Gastroesophageal sphincter (tissue), 4 donors: ENCODE results near the gene ADD2. TPM values are rescaled to one million over a fixed set of nuclear protein-coding genes. Genes with fewer than 3 reads are reported as not detected.

Source experiments
- ATAC-seq: fragments of 150-250 bp; one replicate; pipeline ENCODE4 v1.9.1; 2016; ENCODE audit warnings: mild to moderate bottlenecking, moderate library complexity
- H3K27ac ChIP-seq, 4 donors: fragments of 200-600 bp; sonication (generic) in 3 of 4; 1 replicate in 3 of 4; 2 replicates in 1 of 4; pipeline ENCODE4 v1.5.1; 2016 to 2019
- H3K27me3 ChIP-seq: fragments of 200-600 bp; sonication (generic); one replicate; pipeline ENCODE4 v1.5.1; 2019
- H3K36me3 ChIP-seq, 2 donors: fragments of 200-600 bp; sonication (generic); one replicate each; pipeline ENCODE4 v1.5.1; 2019; ENCODE audit warnings: control low read depth in 1 of 2
- H3K4me1 ChIP-seq, 3 donors: fragments of 200-600 bp; sonication (generic); 1 replicate in 2 of 3; 2 replicates in 1 of 3; pipeline ENCODE4 v1.5.1; 2016 to 2019; ENCODE audit warnings: control low read depth in 2 of 3
- H3K4me3 ChIP-seq, 2 donors: fragments of 200-600 bp; sonication (generic); one replicate each; pipeline ENCODE4 v1.5.1; 2019; ENCODE audit warnings: mild to moderate bottlenecking in 1 of 2, moderate library complexity in 1 of 2
- H3K9me3 ChIP-seq, 3 donors: fragments of 200-600 bp; sonication (generic); one replicate each; pipeline ENCODE4 v1.5.1; 2017 to 2019; ENCODE audit warnings: control low read depth in 2 of 3
- EP300 ChIP-seq: sonication (generic); formaldehyde crosslinking; IDR thresholded peaks from one replicate; pipeline ENCODE4 v1.6.1; 2017; ENCODE audit warnings: antibody characterized with exemption, mild to moderate bottlenecking
- POLR2A ChIP-seq, 2 donors: fragments of 450-650 bp; IDR thresholded peaks; one replicate each; pipeline ENCODE4 v1.6.1; 2017; ENCODE audit warnings: antibody characterized with exemption in 2 of 2, mild to moderate bottlenecking in 2 of 2, moderate library complexity in 1 of 2
- POLR2AphosphoS5 ChIP-seq: sonication (generic); formaldehyde crosslinking; IDR thresholded peaks from one replicate; pipeline ENCODE4 v1.6.1; 2017; ENCODE audit warnings: antibody characterized with exemption
- WGBS, 2 donors: methylation state at CpG; one replicate each; pipeline ENCODE4 v1.1.5; 2018; ENCODE audit warnings: low coverage in 1 of 2; 5-methylcytosine and 5-hydroxymethylcytosine counted together
- total RNA-seq, 4 donors: library from RNA; depleted of rRNA; stranded (reverse); fragments of >200 nt; gene quantifications; one replicate each; pipeline ENCODE4 v1.1.0, GENCODE V29; 2016
- TF ChIP-seq, protein P1 (sequence below), 4 experiments: fragments of 200-600 bp in 2 of 4; fragments of 450-650 bp in 2 of 4; sonication (generic) in 1 of 4; IDR thresholded peaks; one replicate each; pipeline ENCODE4 v1.5.1; 2017 to 2019; ENCODE audit warnings: antibody characterized with exemption in 4 of 4, mild to moderate bottlenecking in 2 of 4, moderate library complexity in 2 of 4

ADD2 gene
- total RNA-seq, 4 donors from 2014 or later = 2.4 to 7.8 (median 3.6) TPM

GRCh38 chr2:70789304-70790135 lies 21.5 kb upstream of the ADD2 start:
- peak overlapping the region in 1 of 2 donors; percentile 39 for H3K4me3 ChIP-seq
- no peaks in the 10 kb centered on the region for H3K9me3 ChIP-seq
- peaks cover 0 to 15% (median 11%) of the 10 kb centered on the region in 3 donors for H3K4me1 ChIP-seq
- H3K36me3 ChIP-seq = no peaks in the 10 kb centered on the region
- H3K27ac ChIP-seq = no peak overlapping the region
- H3K27me3 ChIP-seq = peaks cover 87% of the 10 kb centered on the region
- TF ChIP-seq, protein P1, sequence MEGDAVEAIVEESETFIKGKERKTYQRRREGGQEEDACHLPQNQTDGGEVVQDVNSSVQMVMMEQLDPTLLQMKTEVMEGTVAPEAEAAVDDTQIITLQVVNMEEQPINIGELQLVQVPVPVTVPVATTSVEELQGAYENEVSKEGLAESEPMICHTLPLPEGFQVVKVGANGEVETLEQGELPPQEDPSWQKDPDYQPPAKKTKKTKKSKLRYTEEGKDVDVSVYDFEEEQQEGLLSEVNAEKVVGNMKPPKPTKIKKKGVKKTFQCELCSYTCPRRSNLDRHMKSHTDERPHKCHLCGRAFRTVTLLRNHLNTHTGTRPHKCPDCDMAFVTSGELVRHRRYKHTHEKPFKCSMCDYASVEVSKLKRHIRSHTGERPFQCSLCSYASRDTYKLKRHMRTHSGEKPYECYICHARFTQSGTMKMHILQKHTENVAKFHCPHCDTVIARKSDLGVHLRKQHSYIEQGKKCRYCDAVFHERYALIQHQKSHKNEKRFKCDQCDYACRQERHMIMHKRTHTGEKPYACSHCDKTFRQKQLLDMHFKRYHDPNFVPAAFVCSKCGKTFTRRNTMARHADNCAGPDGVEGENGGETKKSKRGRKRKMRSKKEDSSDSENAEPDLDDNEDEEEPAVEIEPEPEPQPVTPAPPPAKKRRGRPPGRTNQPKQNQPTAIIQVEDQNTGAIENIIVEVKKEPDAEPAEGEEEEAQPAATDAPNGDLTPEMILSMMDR (IDR thresholded peaks at IDR 0.05) = peak in 3 of 4 experiments; percentile 23 to 58 (median 29)
- TF ChIP-seq EP300 = no peak
- peak; percentile 48 for ATAC-seq
- WGBS, 2 donors = 5 to 6% methylated on average over 16 to 21 of the region's 33 CpGs

GRCh38 chr2:70785137-70785911 lies 17.3 kb upstream of the ADD2 start:
- H3K36me3 ChIP-seq = no peaks in the 10 kb centered on the region
- no peak for ATAC-seq
- no peaks in the 10 kb centered on the region for H3K9me3 ChIP-seq
- H3K4me3 ChIP-seq = no peak overlapping the region
- no peak overlapping the region for H3K27ac ChIP-seq
- 18 to 39% methylated on average over 3 to 7 of the region's 7 CpGs for WGBS, 2 donors
- TF ChIP-seq, protein P1 (IDR thresholded peaks at IDR 0.05) = peak in 1 of 4 experiments; percentile 19
- no peak for TF ChIP-seq POLR2AphosphoS5
- peaks cover 0 to 10% (median 10%) of the 10 kb centered on the region in 3 donors for H3K4me1 ChIP-seq
- peaks cover 69% of the 10 kb centered on the region for H3K27me3 ChIP-seq

DNA sequence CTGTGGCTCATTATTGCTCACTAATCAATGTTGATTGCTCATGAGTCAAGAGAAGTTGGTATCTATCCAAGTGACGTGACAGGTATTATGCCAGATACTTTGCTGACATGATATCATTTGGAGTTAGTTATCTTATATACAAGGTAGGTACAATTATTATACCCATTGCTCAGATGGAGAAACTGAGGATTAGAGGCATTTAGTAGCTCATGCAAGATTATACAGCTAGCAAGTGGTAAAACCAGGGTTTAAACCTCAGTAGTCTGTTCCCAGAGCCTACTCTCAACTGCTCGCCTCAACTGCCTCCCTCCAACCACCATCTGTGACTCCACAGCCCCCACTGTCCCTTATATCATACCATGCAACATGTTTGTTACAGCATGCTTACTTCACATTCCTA lies 16.3 kb upstream of the ADD2 start:
- Histone ChIP-seq H3K27ac (no peak overlapping the region), H3K9me3 (no peaks in the 10 kb centered on the region), H3K4me1 (peaks cover 0 to under 1% (median 0%) of the 10 kb centered on the region in 3 donors), H3K4me3 (no peak overlapping the region), H3K36me3 (no peaks in the 10 kb centered on the region), H3K27me3 (peaks cover 64% of the 10 kb centered on the region)
- ATAC-seq = no peak
- 80 to 100% methylated on average over 1 to 2 of the region's 2 CpGs for WGBS, 2 donors
- TF ChIP-seq POLR2AphosphoS5 (no peak), EP300 (no peak), POLR2A (IDR thresholded peaks at IDR 0.05) (no peak)
- TF ChIP-seq, protein P1 (IDR thresholded peaks at IDR 0.05) = no peak

DNA sequence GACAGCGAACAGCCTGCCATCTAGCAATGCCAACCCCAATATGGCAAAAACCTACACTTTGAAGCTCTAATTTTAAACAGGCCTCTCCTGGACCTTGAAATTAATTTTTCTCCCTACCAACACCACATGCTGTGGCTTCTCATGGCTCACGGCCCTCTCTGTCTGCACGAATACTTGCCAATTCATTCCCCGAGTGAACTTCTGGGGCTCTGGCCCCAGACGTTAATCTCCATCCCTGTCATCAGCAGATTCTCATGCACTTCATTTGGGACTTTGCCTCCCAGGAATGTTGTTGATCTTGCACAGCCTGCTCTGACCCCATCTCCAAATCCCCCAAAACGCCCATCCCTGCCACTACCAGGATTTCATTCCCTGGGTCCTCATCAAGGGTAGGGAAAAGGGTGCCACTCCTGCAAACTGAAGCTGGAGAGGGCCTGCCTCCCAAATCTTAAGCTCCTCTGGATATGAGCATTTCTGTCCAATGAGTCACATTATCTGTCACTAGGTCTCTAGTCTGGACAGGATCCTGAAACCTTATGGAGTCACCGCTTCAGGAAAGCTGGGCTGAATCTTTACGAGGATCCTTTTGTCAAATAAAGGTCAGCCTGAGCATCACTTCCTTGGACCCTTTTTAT lies 12.0 kb upstream of the ADD2 start:
- H3K4me1 ChIP-seq = no peaks in the 10 kb centered on the region
- no peak overlapping the region for H3K4me3 ChIP-seq
- ATAC-seq = no peak
- no peaks in the 10 kb centered on the region for H3K36me3 ChIP-seq
- H3K27ac ChIP-seq = no peak overlapping the region
- TF ChIP-seq POLR2AphosphoS5 = no peak
- TF ChIP-seq EP300 = no peak
- TF ChIP-seq, protein P1 (IDR thresholded peaks at IDR 0.05) = no peak
- no peak for TF ChIP-seq POLR2A (IDR thresholded peaks at IDR 0.05)
- 47 to 75% methylated on average over 5 to 7 of the region's 8 CpGs for WGBS, 2 donors
- H3K9me3 ChIP-seq = no peaks in the 10 kb centered on the region
- peaks cover 52% of the 10 kb centered on the region for H3K27me3 ChIP-seq
